Stomach (tissue), 4 donors: ENCODE measurements around the gene TCF23.

Experiments
- CTCF ChIP-seq, 7 experiments: fragments of 450-650 bp in 4 of 7; fragments of 200-600 bp in 3 of 7; sonication (generic) in 3 of 7; IDR thresholded peaks; one replicate each; pipeline ENCODE4 v1.5.1; 2016 to 2019; ENCODE audit warnings: antibody characterized with exemption in 7 of 7, control low read depth in 2 of 7, mild to moderate bottlenecking in 1 of 7
- POLR2A ChIP-seq, 4 donors: fragments of 450-650 bp; IDR thresholded peaks; one replicate each; pipeline ENCODE4 v1.6.1; 2016; ENCODE audit warnings: antibody characterized with exemption in 4 of 4, control low read depth in 2 of 4, mild to moderate bottlenecking in 1 of 4, moderate library complexity in 1 of 4
- POLR2AphosphoS5 ChIP-seq, 3 donors: sonication (generic); formaldehyde crosslinking; IDR thresholded peaks; one replicate each; pipeline ENCODE4 v1.6.1; 2016; ENCODE audit warnings: antibody characterized with exemption in 3 of 3

DNA sequence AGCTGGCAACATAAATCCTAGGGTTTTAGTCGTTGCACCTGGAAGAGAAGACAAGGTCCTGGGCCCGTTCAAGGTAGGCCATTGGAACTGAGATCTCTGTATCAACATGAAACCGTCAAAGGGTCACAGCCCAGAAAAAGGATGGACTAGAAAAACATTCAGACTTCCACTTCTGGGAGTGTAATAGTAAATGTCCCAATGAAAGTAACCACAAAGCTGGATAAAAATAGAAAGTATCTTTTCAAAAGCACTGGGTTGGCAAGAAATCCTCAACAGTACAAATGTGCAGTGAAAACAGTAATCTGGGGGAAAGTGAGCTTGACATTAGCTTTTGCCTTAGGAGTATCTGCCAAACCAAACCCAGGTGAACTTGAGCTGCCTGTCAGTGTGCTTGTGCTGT lies 42.8 kb upstream of the TCF23 start:
- no peak for TF ChIP-seq CTCF (IDR thresholded peaks at IDR 0.05)
- TF ChIP-seq POLR2AphosphoS5 (IDR thresholded peaks at IDR 0.05) = no peak
- no peak for TF ChIP-seq POLR2A (IDR thresholded peaks at IDR 0.05)
